K562 (cell line): ENCODE data around the gene SRL. TPM values are rescaled to one million over a fixed set of nuclear protein-coding genes. Genes with fewer than 3 reads are reported as not detected.

ENCODE experiments used
- NFXL1 ChIP-seq: fragments of 450-650 bp; formaldehyde crosslinking; IDR thresholded peaks from 2 replicates; pipeline ENCODE4 v1.4.0; 2021; ENCODE audit warnings: mild to moderate bottlenecking
- RNF2 ChIP-seq: sonication (generic); IDR thresholded peaks from 2 replicates; pipeline ENCODE4 v1.6.1; 2016
- SPI1 ChIP-seq: IDR thresholded peaks from 2 replicates; pipeline ENCODE4 v1.6.1; 2011; ENCODE audit warnings: low read depth, low read length, control low read depth, borderline replicate concordance
- ZBTB26 ChIP-seq: fragments of 450-650 bp; formaldehyde crosslinking; IDR thresholded peaks from 2 replicates; pipeline ENCODE4 v1.4.0; 2022; ENCODE audit warnings: missing genetic modification characterization
- ZNF174 ChIP-seq: fragments of 250-450 bp; sonication (Bioruptor Pico); IDR thresholded peaks from 2 replicates; pipeline ENCODE4 v1.4.0; 2020; ENCODE audit warnings: mild to moderate bottlenecking
- polyA plus RNA-seq, 8 experiments: library from polyadenylated mRNA; depleted of rRNA in 4 of 8; stranded (reverse) in 5 of 8; unstranded in 3 of 8; fragments of >200 nt; fragmentation: Nextera tagmentation in 2 of 8; fragmentation: Illumina TruSeq in 1 of 8; extraction: Ambion mirVana in 2 of 8; extraction: Trizol in 1 of 8; gene quantifications; 2 replicates each; pipeline versions ENCODE4 v1.2.1 to v1.2.3, GENCODE V29; 2011 to 2014; ENCODE audit warnings: inconsistent platforms in 1 of 8, missing spikeins in 1 of 8
- total RNA-seq, 7 experiments: library from RNA; depleted of rRNA in 6 of 7; stranded (reverse); fragments of >200 nt in 6 of 7; fragmentation: Illumina TruSeq in 2 of 7; extraction: Trizol in 2 of 7; gene quantifications; 2 replicates each; pipeline versions ENCODE4 v1.2.1 to v1.2.3, GENCODE V29; 2011 to 2021; ENCODE audit warnings: low replicate concordance in 1 of 7
- TF ChIP-seq, protein P1 (sequence below), 2 experiments: fragments of 450-650 bp in 1 of 2; sonication (generic) in 1 of 2; formaldehyde crosslinking in 1 of 2; IDR thresholded peaks; 2 replicates each; pipeline versions ENCODE4 v1.7.1 to v1.9.0; 2016 to 2022; ENCODE audit warnings: inconsistent platforms in 1 of 2, mild to moderate bottlenecking in 1 of 2, missing genetic modification reagents in 1 of 2
- TF ChIP-seq, protein P2 (sequence below), 3 experiments: IDR thresholded peaks in 2 of 3; conservative IDR thresholded peaks in 1 of 3; 2 replicates each; pipeline ENCODE4 v1.5.1; 2011 to 2012; ENCODE audit warnings: low read length in 3 of 3, mild to moderate bottlenecking in 3 of 3, control low read depth in 2 of 3, improper control_type of control experiment in 1 of 3, inconsistent platforms in 1 of 3, low read depth in 1 of 3, mixed read lengths in 1 of 3, moderate library complexity in 1 of 3; ENCODE audit not compliant: insufficient read depth in 2 of 3

SRL gene
- total and polyA plus RNA-seq, 9 of the 15 experiments (the other 6 are each of a cell fraction or from before 2014, with no cell fraction given): 0.01 TPM; not detected in 8

DNA sequence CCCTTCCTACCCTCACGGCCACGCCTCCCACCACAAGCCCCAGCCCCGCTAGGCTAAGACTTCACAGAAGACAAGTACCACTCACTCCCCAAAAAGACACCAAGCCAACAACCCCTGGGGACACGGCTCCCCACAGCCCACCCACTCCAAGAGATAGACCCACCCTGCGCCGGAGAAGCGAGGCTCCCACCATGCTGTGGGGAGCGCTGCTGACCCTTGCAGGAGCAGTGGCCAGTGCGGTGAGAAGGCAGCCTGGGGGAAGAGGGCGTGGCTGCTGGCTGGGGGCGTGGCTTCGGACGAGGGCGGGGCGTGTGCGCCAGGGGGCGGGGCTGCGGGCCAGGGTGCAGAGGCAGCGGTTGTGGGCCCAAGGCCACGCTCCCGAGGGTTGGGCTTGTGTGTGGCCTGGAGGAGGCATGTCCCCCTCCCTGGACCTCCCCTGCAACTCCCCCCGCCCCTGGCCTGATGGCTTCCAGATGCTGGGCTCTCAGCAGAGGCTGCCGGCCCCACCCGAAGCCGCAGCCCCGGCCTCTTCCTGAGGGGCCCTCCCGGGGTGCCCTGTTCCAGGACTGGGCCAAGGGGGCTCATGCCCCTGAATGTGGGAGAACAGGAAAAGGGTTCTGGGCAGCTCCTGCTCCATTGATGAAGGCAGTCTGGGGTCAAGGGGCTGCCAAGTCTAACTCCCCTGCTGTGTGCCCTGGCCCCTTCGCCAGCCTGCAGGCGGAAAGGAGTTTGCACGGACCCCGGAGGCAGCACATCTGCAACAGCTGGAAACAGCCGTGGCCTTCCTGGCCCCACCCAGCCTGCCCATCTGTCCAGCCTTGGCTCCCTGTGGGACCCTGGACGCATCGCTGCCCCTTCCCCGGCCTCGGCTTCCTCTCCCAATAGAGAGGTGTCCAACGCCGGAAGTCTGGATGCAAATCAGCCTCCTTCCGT lies 21.9 kb upstream of the SRL start (continued):
- TF ChIP-seq, protein P1, sequence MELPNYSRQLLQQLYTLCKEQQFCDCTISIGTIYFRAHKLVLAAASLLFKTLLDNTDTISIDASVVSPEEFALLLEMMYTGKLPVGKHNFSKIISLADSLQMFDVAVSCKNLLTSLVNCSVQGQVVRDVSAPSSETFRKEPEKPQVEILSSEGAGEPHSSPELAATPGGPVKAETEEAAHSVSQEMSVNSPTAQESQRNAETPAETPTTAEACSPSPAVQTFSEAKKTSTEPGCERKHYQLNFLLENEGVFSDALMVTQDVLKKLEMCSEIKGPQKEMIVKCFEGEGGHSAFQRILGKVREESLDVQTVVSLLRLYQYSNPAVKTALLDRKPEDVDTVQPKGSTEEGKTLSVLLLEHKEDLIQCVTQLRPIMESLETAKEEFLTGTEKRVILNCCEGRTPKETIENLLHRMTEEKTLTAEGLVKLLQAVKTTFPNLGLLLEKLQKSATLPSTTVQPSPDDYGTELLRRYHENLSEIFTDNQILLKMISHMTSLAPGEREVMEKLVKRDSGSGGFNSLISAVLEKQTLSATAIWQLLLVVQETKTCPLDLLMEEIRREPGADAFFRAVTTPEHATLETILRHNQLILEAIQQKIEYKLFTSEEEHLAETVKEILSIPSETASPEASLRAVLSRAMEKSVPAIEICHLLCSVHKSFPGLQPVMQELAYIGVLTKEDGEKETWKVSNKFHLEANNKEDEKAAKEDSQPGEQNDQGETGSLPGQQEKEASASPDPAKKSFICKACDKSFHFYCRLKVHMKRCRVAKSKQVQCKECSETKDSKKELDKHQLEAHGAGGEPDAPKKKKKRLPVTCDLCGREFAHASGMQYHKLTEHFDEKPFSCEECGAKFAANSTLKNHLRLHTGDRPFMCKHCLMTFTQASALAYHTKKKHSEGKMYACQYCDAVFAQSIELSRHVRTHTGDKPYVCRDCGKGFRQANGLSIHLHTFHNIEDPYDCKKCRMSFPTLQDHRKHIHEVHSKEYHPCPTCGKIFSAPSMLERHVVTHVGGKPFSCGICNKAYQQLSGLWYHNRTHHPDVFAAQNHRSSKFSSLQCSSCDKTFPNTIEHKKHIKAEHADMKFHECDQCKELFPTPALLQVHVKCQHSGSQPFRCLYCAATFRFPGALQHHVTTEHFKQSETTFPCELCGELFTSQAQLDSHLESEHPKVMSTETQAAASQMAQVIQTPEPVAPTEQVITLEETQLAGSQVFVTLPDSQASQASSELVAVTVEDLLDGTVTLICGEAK (IDR thresholded peaks at IDR 0.05): no peak
- TF ChIP-seq, protein P1 (CRISPR knock-in tag; IDR thresholded peaks at IDR 0.05): no peak
- TF ChIP-seq ZNF174 (CRISPR knock-in tag) (no peak), RNF2 (no peak), NFXL1 (CRISPR knock-in tag) (no peak), SPI1 (no peak), ZBTB26 (0 out of 2 replicates have a peak, but pooled peaks have one; percentile 24)
- TF ChIP-seq, protein P2, sequence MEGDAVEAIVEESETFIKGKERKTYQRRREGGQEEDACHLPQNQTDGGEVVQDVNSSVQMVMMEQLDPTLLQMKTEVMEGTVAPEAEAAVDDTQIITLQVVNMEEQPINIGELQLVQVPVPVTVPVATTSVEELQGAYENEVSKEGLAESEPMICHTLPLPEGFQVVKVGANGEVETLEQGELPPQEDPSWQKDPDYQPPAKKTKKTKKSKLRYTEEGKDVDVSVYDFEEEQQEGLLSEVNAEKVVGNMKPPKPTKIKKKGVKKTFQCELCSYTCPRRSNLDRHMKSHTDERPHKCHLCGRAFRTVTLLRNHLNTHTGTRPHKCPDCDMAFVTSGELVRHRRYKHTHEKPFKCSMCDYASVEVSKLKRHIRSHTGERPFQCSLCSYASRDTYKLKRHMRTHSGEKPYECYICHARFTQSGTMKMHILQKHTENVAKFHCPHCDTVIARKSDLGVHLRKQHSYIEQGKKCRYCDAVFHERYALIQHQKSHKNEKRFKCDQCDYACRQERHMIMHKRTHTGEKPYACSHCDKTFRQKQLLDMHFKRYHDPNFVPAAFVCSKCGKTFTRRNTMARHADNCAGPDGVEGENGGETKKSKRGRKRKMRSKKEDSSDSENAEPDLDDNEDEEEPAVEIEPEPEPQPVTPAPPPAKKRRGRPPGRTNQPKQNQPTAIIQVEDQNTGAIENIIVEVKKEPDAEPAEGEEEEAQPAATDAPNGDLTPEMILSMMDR (IDR thresholded peaks at IDR 0.05 in 2 of 3, conservative IDR thresholded peaks at IDR 0.05 in 1 of 3; ENCODE audit: insufficient read depth in 2 of 3, low read depth in 1 of 3, low read length in 3 of 3): peak; percentile 9 to 51 (median 40); a peak in 4 of 6 replicates
